CD4-positive, alpha-beta T cell (primary cell): ENCODE data around the gene SUN2. TPM values are rescaled to one million over a fixed set of nuclear protein-coding genes. Genes with fewer than 3 reads are reported as not detected.

Source experiments
- ATAC-seq: fragments of 200-7000 bp; cut with Tn5 transposase; one replicate; pipeline ENCODE4 v1.10.0; 2022; ENCODE audit warnings: mild to moderate bottlenecking; ENCODE audit not compliant: poor library complexity
- CTCF ChIA-PET: fragments of 350-600 bp; sonication (Branson Sonifier 250); formaldehyde crosslinking; loops from one replicate; lab custom pipeline; 2021; ENCODE audit warnings: antibody characterized with exemption, inconsistent platforms; lab: Charles Lee
- POLR2A ChIA-PET: fragments of 350-600 bp; sonication (Branson Sonifier 250); formaldehyde crosslinking; loops from one replicate; lab custom pipeline; 2021; ENCODE audit warnings: antibody characterized with exemption, inconsistent platforms; lab: Charles Lee
- DNase-seq, 14 experiments: peaks; one replicate each; pipeline ENCODE4 v3.0.0-alpha.2; 2013 to 2020; ENCODE audit warnings: mixed read lengths in 2 of 14
- H3K27ac ChIP-seq, 2 donors: one replicate each; pipeline versions ENCODE4 v1.5.1 to v1.7.0; 2013; ENCODE audit warnings: low read length in 2 of 2, low read depth in 1 of 2, mild to moderate bottlenecking in 1 of 2
- H3K27me3 ChIP-seq, 2 experiments: 1 replicate in 1 of 2; 2 replicates in 1 of 2; pipeline versions ENCODE4 v1.6.1 to v1.7.0; 2013; ENCODE audit warnings: low read length in 2 of 2, control low read depth in 1 of 2, mild to moderate bottlenecking in 1 of 2, moderate library complexity in 1 of 2; ENCODE audit not compliant: insufficient read depth in 2 of 2, control insufficient read depth in 1 of 2
- H3K36me3 ChIP-seq: one replicate; pipeline ENCODE4 v1.6.1; 2013; ENCODE audit warnings: low read length, control low read depth; ENCODE audit not compliant: insufficient read depth
- H3K4me1 ChIP-seq: one replicate; pipeline ENCODE4 v1.6.1; 2013; ENCODE audit warnings: low read length, control low read depth; ENCODE audit not compliant: insufficient read depth
- H3K4me3 ChIP-seq: one replicate; pipeline ENCODE4 v1.5.1; 2013; ENCODE audit warnings: mild to moderate bottlenecking, low read length, moderate library complexity
- H3K9me3 ChIP-seq, 2 experiments: 1 replicate in 1 of 2; 2 replicates in 1 of 2; pipeline versions ENCODE4 v1.6.1 to v1.7.0; 2013; ENCODE audit warnings: low read length in 2 of 2, mild to moderate bottlenecking in 2 of 2, control low read depth in 1 of 2, moderate library complexity in 1 of 2; ENCODE audit not compliant: control insufficient read depth in 1 of 2, insufficient read depth in 1 of 2
- H3K27ac Mint-ChIP-seq: one replicate; pipeline ENCODE4 v1.8.0; 2020; ENCODE audit warnings: mixed read lengths
- H3K27me3 Mint-ChIP-seq: one replicate; pipeline ENCODE4 v1.8.0; 2021; ENCODE audit warnings: mixed read lengths
- H3K36me3 Mint-ChIP-seq: one replicate; pipeline ENCODE4 v1.8.0; 2021; ENCODE audit warnings: low read depth, mixed read lengths
- H3K4me1 Mint-ChIP-seq: one replicate; pipeline ENCODE4 v1.8.0; 2021; ENCODE audit warnings: low read depth, mixed read lengths
- H3K4me3 Mint-ChIP-seq: one replicate; pipeline ENCODE4 v1.8.0; 2020; ENCODE audit warnings: mild to moderate bottlenecking, mixed read lengths
- H3K9me3 Mint-ChIP-seq: one replicate; pipeline ENCODE4 v1.8.0; 2020; ENCODE audit warnings: mixed read lengths
- CTCF ChIP-seq: fragments of 200-600 bp; IDR thresholded peaks from one replicate; pipeline ENCODE4 v1.8.0; 2022; ENCODE audit warnings: antibody characterized with exemption, mild to moderate bottlenecking
- intact Hi-C, 2 experiments: fragments of 100-400 bp; cut with DNase I in 1 of 2; cut with micrococcal nuclease in 1 of 2; formaldehyde crosslinking; loops; one replicate each; pipeline versions ENCODE4 v1.15.1 to v1.9.0; 2023 to 2025; cut with DNase I, micrococcal nuclease
- total RNA-seq, 174 experiments: library from RNA in 2 of 174; stranded (reverse) in 2 of 174; gene quantifications; one replicate each; pipeline ENCODE4 v1.2.3 and lab custom pipeline; 2021 to 2026

The SUN2 gene
- total RNA-seq, 2 experiments from 2014 or later = 440 to 453 TPM

GRCh38 chr22:38689651-38690050 lies 66.1 kb downstream of the SUN2 start:
- no peak overlapping the region for H3K27ac ChIP-seq
- H3K4me1 ChIP-seq = peaks cover 4% of the 10 kb centered on the region
- H3K36me3 Mint-ChIP-seq = peaks cover 86% of the 10 kb centered on the region
- ATAC-seq (no peak), DNase-seq (no peak)
- no peaks in the 10 kb centered on the region for H3K27me3 Mint-ChIP-seq
- H3K9me3 ChIP-seq = no peaks in the 10 kb centered on the region
- intact Hi-C loops = loop anchor here in 1 of 2 experiments (10.0 kb wide), 2 partner anchors 185 to 285 kb away; partner anchors contain the start of gene DDX17
- no peaks in the 10 kb centered on the region for H3K9me3 Mint-ChIP-seq
- POLR2A ChIA-PET = no interaction called here
- H3K36me3 ChIP-seq = peaks cover 55% of the 10 kb centered on the region
- H3K4me3 Mint-ChIP-seq = no peak overlapping the region
- no peaks in the 10 kb centered on the region for H3K27me3 ChIP-seq
- no peak overlapping the region for H3K27ac Mint-ChIP-seq
- no peak overlapping the region for H3K4me3 ChIP-seq
- CTCF ChIA-PET = interaction anchor here (0.6 kb wide), 1 partner anchor 48 kb away, joined by 3 read pairs; no protein-coding TSS in a partner anchor
- no peak for TF ChIP-seq CTCF
- peaks cover 23% of the 10 kb centered on the region for H3K4me1 Mint-ChIP-seq

DNA sequence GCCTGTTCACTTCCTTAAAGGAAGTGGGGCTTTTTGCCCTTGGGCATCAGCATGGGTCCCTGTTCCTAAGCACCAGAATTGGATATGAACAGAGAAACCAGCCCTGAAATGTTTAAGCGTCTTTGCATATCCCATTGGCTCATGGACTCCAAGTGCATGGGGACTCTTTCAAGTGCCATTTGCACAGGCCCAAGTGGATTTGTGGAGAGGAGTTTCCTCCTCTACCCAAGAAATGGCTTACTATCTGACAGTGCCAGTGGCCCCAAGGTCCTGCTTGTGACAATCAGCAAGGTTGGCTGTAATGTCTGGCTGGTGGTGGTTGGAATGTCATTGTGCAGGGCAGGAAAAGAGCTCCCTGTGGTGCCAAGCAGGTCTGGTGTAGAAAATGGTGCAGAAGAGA lies 70.0 kb downstream of the SUN2 start:
- ChIA-PET POLR2A (no interaction called here), CTCF (no interaction called here)
- Mint-ChIP-seq H3K9me3 (no peaks in the 10 kb centered on the region), H3K36me3 (peaks cover 83% of the 10 kb centered on the region), H3K27ac (no peak overlapping the region), H3K27me3 (no peaks in the 10 kb centered on the region), H3K4me1 (peaks cover 24% of the 10 kb centered on the region), H3K4me3 (no peak overlapping the region)
- peaks cover 55% of the 10 kb centered on the region for H3K36me3 ChIP-seq
- no peak for DNase-seq
- no peak for ATAC-seq
- H3K27me3 ChIP-seq = no peaks in the 10 kb centered on the region
- H3K9me3 ChIP-seq = no peaks in the 10 kb centered on the region
- H3K27ac ChIP-seq = no peak overlapping the region
- no peak for TF ChIP-seq CTCF
- peaks cover 18% of the 10 kb centered on the region for H3K4me1 ChIP-seq
- no peak overlapping the region for H3K4me3 ChIP-seq
- intact Hi-C loops = loop anchor here (1.0 to 10.0 kb wide), 2 partner anchors 29 to 181 kb away; partner anchors contain the start of genes CBY1 (in 1 of the 2), DDX17 (in 1 of the 2) and FAM227A (in 1 of the 2)

GRCh38 chr22:38684895-38685294 lies 70.9 kb downstream of the SUN2 start:
- Histone ChIP-seq H3K4me3 (no peak overlapping the region), H3K4me1 (peaks cover 18% of the 10 kb centered on the region), H3K36me3 (peaks cover 55% of the 10 kb centered on the region), H3K9me3 (no peaks in the 10 kb centered on the region), H3K27me3 (no peaks in the 10 kb centered on the region), H3K27ac (no peak overlapping the region)
- CTCF ChIA-PET = interaction anchor here (0.9 to 5.2 kb wide), 2 partner anchors 13 to 40 kb away, joined by 3 to 58 read pairs; partner anchors contain the start of gene JOSD1
- no peaks in the 10 kb centered on the region for H3K9me3 Mint-ChIP-seq
- H3K4me1 Mint-ChIP-seq = peaks cover 24% of the 10 kb centered on the region
- peaks cover 79% of the 10 kb centered on the region for H3K36me3 Mint-ChIP-seq
- peak overlapping the region; percentile 38 for H3K4me3 Mint-ChIP-seq
- DNase-seq (no peak), ATAC-seq (no peak)
- no peak for TF ChIP-seq CTCF
- H3K27ac Mint-ChIP-seq = peak overlapping the region; percentile 72
- POLR2A ChIA-PET = interaction anchor here (4.2 kb wide), 1 partner anchor 13 kb away, joined by 66 read pairs; the partner anchor contains the start of gene JOSD1
- intact Hi-C loops = loop anchor here (1.0 to 10.0 kb wide), 2 partner anchors 29 to 180 kb away; partner anchors contain the start of genes CBY1 (in 1 of the 2), DDX17 (in 1 of the 2) and FAM227A (in 1 of the 2)
- H3K27me3 Mint-ChIP-seq = no peaks in the 10 kb centered on the region

Other genes starting within 250 kb of the SUN2 start
- gene DDX17, start 249.7 kb downstream of the SUN2 start, total RNA-seq = 100 to 1,000 TPM; 454 to 462 TPM
- under 1 TPM; 0.52 to 0.95 TPM for gene DMC1, start 185.8 kb downstream of the SUN2 start, total RNA-seq
- under 1 TPM; 0.34 to 0.91 TPM for gene FAM227A, start 99.6 kb downstream of the SUN2 start, total RNA-seq
- 1 to 10 TPM; 4.6 to 7.6 TPM for gene CBY1, start 99.4 kb downstream of the SUN2 start, total RNA-seq
- gene TOMM22, start 74.0 kb downstream of the SUN2 start, total RNA-seq = 10 to 100 TPM; 53.7 to 54.8 TPM
- 100 to 1,000 TPM; 303 to 307 TPM for gene JOSD1, start 55.1 kb downstream of the SUN2 start, total RNA-seq
- 100 to 1,000 TPM; 263 to 272 TPM for gene GTPBP1, start 50.1 kb downstream of the SUN2 start, total RNA-seq
- gene DNAL4, start 38.1 kb upstream of the SUN2 start, total RNA-seq = 1 to 10 TPM; 1.9 to 2.7 TPM
- 1 to 10 TPM; 4.2 to 4.6 TPM for gene NPTXR, start 88.0 kb upstream of the SUN2 start, total RNA-seq
- 10 to 100 TPM; 41.6 to 42.8 TPM for gene CBX6, start 116.2 kb upstream of the SUN2 start, total RNA-seq
- 1 to 10 TPM in 1 of 2 experiments, under 1 TPM in 1; 0.74 to 1.6 TPM for gene APOBEC3A, start 201.6 kb upstream of the SUN2 start, total RNA-seq
- not detected for gene APOBEC3B, start 226.3 kb upstream of the SUN2 start, total RNA-seq